Measurements from ENCODE around the gene WNT6. TPM values are rescaled to one million over a fixed set of nuclear protein-coding genes. Genes with fewer than 3 reads are reported as not detected.

WNT6 gene
- total RNA-seq, 4 donors from 2014 or later = 1.3 to 4.2 (median 4.0) TPM

GRCh38 chr2:218870984-218871344, 11.4 kb downstream of the WNT6 start:
- no peak for ATAC-seq
- H3K27me3 ChIP-seq = peaks cover 99% of the 10 kb centered on the region
- H3K9me3 ChIP-seq = no peaks in the 10 kb centered on the region
- H3K4me1 ChIP-seq = peaks cover 0 to 27% (median 6%) of the 10 kb centered on the region in 3 donors
- TF ChIP-seq EP300 (IDR thresholded peaks at IDR 0.05) = no peak
- TF ChIP-seq POLR2A (IDR thresholded peaks at IDR 0.05) = no peak
- TF ChIP-seq CTCF (IDR thresholded peaks at IDR 0.05) = no peak
- TF ChIP-seq POLR2AphosphoS5 (IDR thresholded peaks at IDR 0.05) = no peak
- WGBS, 2 donors (ENCODE audit: low coverage in 1 of 2) = no CpG with 5 or more reads among the region's 18 CpGs
- H3K27ac ChIP-seq = no peak overlapping the region
- no peaks in the 10 kb centered on the region for H3K36me3 ChIP-seq
- H3K4me3 ChIP-seq = peak overlapping the region in 1 of 2 donors; percentile 33

GRCh38 chr2:218871345-218872302, 12.0 kb downstream of the WNT6 start:
- Histone ChIP-seq H3K4me1 (peaks cover 0 to 27% (median 6%) of the 10 kb centered on the region in 3 donors), H3K36me3 (no peaks in the 10 kb centered on the region), H3K27ac (no peak overlapping the region), H3K27me3 (peaks cover 99% of the 10 kb centered on the region), H3K9me3 (no peaks in the 10 kb centered on the region), H3K4me3 (peak overlapping the region in 1 of 2 donors; percentile 33)
- TF ChIP-seq POLR2A (IDR thresholded peaks at IDR 0.05) (no peak), POLR2AphosphoS5 (IDR thresholded peaks at IDR 0.05) (no peak), EP300 (IDR thresholded peaks at IDR 0.05) (no peak), CTCF (IDR thresholded peaks at IDR 0.05) (no peak)
- no peak for ATAC-seq
- 7 to 10% methylated on average over 12 to 14 of the region's 60 CpGs for WGBS, 2 donors (ENCODE audit: low coverage in 1 of 2)

- Histone ChIP-seq H3K27me3 (peaks cover 99% of the 10 kb centered on the region), H3K4me3 (no peak overlapping the region), H3K4me1 (peaks cover 0 to 27% (median 6%) of the 10 kb centered on the region in 3 donors), H3K36me3 (no peaks in the 10 kb centered on the region), H3K9me3 (no peaks in the 10 kb centered on the region), H3K27ac (no peak overlapping the region)
- no peak for TF ChIP-seq EP300 (IDR thresholded peaks at IDR 0.05)
- ATAC-seq = no peak
- whole genome bisulfite sequencing, 2 donors (ENCODE audit: low coverage in 1 of 2) = 15 to 17% methylated on average over 2 to 9 of the region's 22 CpGs
Measured at GRCh38 chr2:218872645-218873358, 13.2 kb downstream of the WNT6 start.

GRCh38 chr2:218873359-218874194, 14.0 kb downstream of the WNT6 start:
- 5% methylated on average over 9 of the region's 86 CpGs; no CpG with 5 or more reads in 1 of the 2 donors for WGBS, 2 donors (ENCODE audit: low coverage in 1 of 2)
- Histone ChIP-seq H3K27ac (no peak overlapping the region), H3K36me3 (no peaks in the 10 kb centered on the region), H3K27me3 (peaks cover 100% of the 10 kb centered on the region), H3K4me3 (no peak overlapping the region), H3K9me3 (no peaks in the 10 kb centered on the region), H3K4me1 (peaks cover 0 to 27% (median 6%) of the 10 kb centered on the region in 3 donors)
- TF ChIP-seq POLR2A (IDR thresholded peaks at IDR 0.05) (no peak), CTCF (IDR thresholded peaks at IDR 0.05) (no peak), EP300 (IDR thresholded peaks at IDR 0.05) (no peak), POLR2AphosphoS5 (IDR thresholded peaks at IDR 0.05) (no peak)
- no peak for ATAC-seq
